HEK293 (cell line): ENCODE data around the gene DLG2.

Experiments used
- CTCF ChIA-PET: fragments of 350-600 bp; formaldehyde crosslinking; extraction: SDS; loops from one replicate; lab custom pipeline; 2021; ENCODE audit warnings: antibody characterized with exemption; lab: Yijun Ruan, JAX
- POLR2A ChIA-PET: fragments of 300-600 bp; formaldehyde crosslinking; extraction: SDS; loops from one replicate; lab custom pipeline; 2020; ENCODE audit warnings: antibody characterized with exemption, inconsistent platforms; lab: Yijun Ruan, JAX
- H3K27ac ChIP-seq: fragments of 200-500 bp; sonication (Bioruptor generic); 2 replicates; pipeline ENCODE4 v1.5.1; 2014; ENCODE audit warnings: low read depth, low read length, control low read depth, inconsistent platforms; ENCODE audit errors: extremely low read depth
- H3K36me3 ChIP-seq, 2 experiments: fragments of 200-500 bp in 1 of 2; sonication (Bioruptor generic) in 1 of 2; 1 replicate in 1 of 2; 2 replicates in 1 of 2; pipeline ENCODE4 v1.5.1; 2014 to 2017; ENCODE audit warnings: inconsistent platforms in 2 of 2, low read length in 2 of 2; ENCODE audit not compliant: control insufficient read depth in 2 of 2, insufficient read depth in 1 of 2
- H3K4me1 ChIP-seq: fragments of 200-500 bp; sonication (Bioruptor generic); 2 replicates; pipeline ENCODE4 v1.5.1; 2014; ENCODE audit warnings: mild to moderate bottlenecking, low read length, inconsistent platforms; ENCODE audit not compliant: control insufficient read depth, insufficient read depth
- H3K4me3 ChIP-seq: 2 replicates; pipeline ENCODE4 v1.5.1; 2011; ENCODE audit warnings: low read depth, mild to moderate bottlenecking, control low read depth, low read length, moderate library complexity
- H3K9me3 ChIP-seq: fragments of 200-500 bp; sonication (Bioruptor generic); 2 replicates; pipeline ENCODE4 v1.5.1; 2014; ENCODE audit warnings: low read depth, low read length, inconsistent platforms; ENCODE audit not compliant: control insufficient read depth, insufficient read depth
- GLI2 ChIP-seq: fragments of 450-650 bp; formaldehyde crosslinking; IDR thresholded peaks from 2 replicates; pipeline ENCODE4; 2017; ENCODE audit warnings: missing biosample characterization, missing genetic modification characterization, low read depth, borderline replicate concordance
- KLF16 ChIP-seq: fragments of 450-650 bp; formaldehyde crosslinking; IDR thresholded peaks from 2 replicates; pipeline ENCODE4 v1.5.1; 2017; ENCODE audit warnings: missing biosample characterization, missing genetic modification characterization
- MZF1 ChIP-seq: fragments of 450-650 bp; formaldehyde crosslinking; IDR thresholded peaks from 2 replicates; pipeline ENCODE4 v1.5.1; 2017; ENCODE audit warnings: missing biosample characterization, missing genetic modification characterization, borderline replicate concordance
- PBX3 ChIP-seq: sonication (generic); formaldehyde crosslinking; IDR thresholded peaks from 2 replicates; pipeline ENCODE4 v1.8.1; 2022; ENCODE audit warnings: mild to moderate bottlenecking, moderate library complexity, missing genetic modification reagents
- PRDM6 ChIP-seq: fragments of 450-650 bp; formaldehyde crosslinking; IDR thresholded peaks from 2 replicates; pipeline ENCODE4 v1.5.1; 2017; ENCODE audit warnings: missing biosample characterization, missing genetic modification characterization
- SP2 ChIP-seq: fragments of 450-650 bp; formaldehyde crosslinking; IDR thresholded peaks from 2 replicates; pipeline ENCODE4 v1.5.1; 2016; ENCODE audit warnings: missing biosample characterization, missing genetic modification characterization
- SP7 ChIP-seq: fragments of 450-650 bp; formaldehyde crosslinking; IDR thresholded peaks from 2 replicates; pipeline ENCODE4 v1.5.1; 2016; ENCODE audit warnings: missing biosample characterization, missing genetic modification characterization
- TCF7L2 ChIP-seq: IDR thresholded peaks from 2 replicates; pipeline ENCODE4 v1.6.1; 2011; ENCODE audit warnings: low read depth, mild to moderate bottlenecking, inconsistent platforms, low read length, moderate library complexity, borderline replicate concordance
- ZBTB17 ChIP-seq: fragments of 450-650 bp; formaldehyde crosslinking; IDR thresholded peaks from 2 replicates; pipeline ENCODE4 v1.5.1; 2016; ENCODE audit warnings: missing biosample characterization, missing genetic modification characterization
- ZBTB44 ChIP-seq: fragments of 450-650 bp; IDR thresholded peaks from 2 replicates; pipeline ENCODE4 v1.5.1; 2018; ENCODE audit warnings: missing biosample characterization, mild to moderate bottlenecking, missing genetic modification characterization
- ZNF10 ChIP-seq: fragments of 450-650 bp; formaldehyde crosslinking; IDR thresholded peaks from 2 replicates; pipeline ENCODE4 v1.5.1; 2017; ENCODE audit warnings: missing biosample characterization, missing genetic modification characterization
- ZNF221 ChIP-seq: fragments of 450-650 bp; formaldehyde crosslinking; IDR thresholded peaks from 2 replicates; pipeline ENCODE4 v1.5.1; 2017; ENCODE audit warnings: missing biosample characterization, missing genetic modification characterization, borderline replicate concordance
- ZNF223 ChIP-seq: fragments of 450-650 bp; formaldehyde crosslinking; IDR thresholded peaks from 2 replicates; pipeline ENCODE4 v1.5.1; 2016; ENCODE audit warnings: missing biosample characterization, missing genetic modification characterization
- ZNF24 ChIP-seq: fragments of 450-650 bp; formaldehyde crosslinking; IDR thresholded peaks from 2 replicates; pipeline ENCODE4 v1.5.1; 2016; ENCODE audit warnings: missing biosample characterization, missing genetic modification characterization
- ZNF311 ChIP-seq: fragments of 450-650 bp; formaldehyde crosslinking; IDR thresholded peaks from 2 replicates; pipeline ENCODE4 v1.5.1; 2017; ENCODE audit warnings: missing biosample characterization, missing genetic modification characterization, borderline replicate concordance
- ZNF324 ChIP-seq: fragments of 450-650 bp; formaldehyde crosslinking; IDR thresholded peaks from 2 replicates; pipeline ENCODE4 v1.5.1; 2016; ENCODE audit warnings: missing biosample characterization, missing genetic modification characterization
- ZNF335 ChIP-seq: fragments of 450-650 bp; formaldehyde crosslinking; conservative IDR thresholded peaks from 2 replicates; pipeline ENCODE4 v1.5.1; 2016; ENCODE audit warnings: missing biosample characterization, missing genetic modification characterization
- ZNF391 ChIP-seq: fragments of 450-650 bp; formaldehyde crosslinking; IDR thresholded peaks from 2 replicates; pipeline ENCODE4 v1.5.1; 2016; ENCODE audit warnings: low read depth, missing biosample characterization, missing genetic modification characterization, borderline replicate concordance
- ZNF449 ChIP-seq: fragments of 450-650 bp; formaldehyde crosslinking; IDR thresholded peaks from 2 replicates; pipeline ENCODE4 v1.5.1; 2017; ENCODE audit warnings: missing biosample characterization, mild to moderate bottlenecking, missing genetic modification characterization, moderate library complexity
- ZNF548 ChIP-seq: fragments of 450-650 bp; formaldehyde crosslinking; IDR thresholded peaks from 2 replicates; pipeline ENCODE4 v1.5.1; 2016; ENCODE audit warnings: missing biosample characterization, missing genetic modification characterization
- ZNF560 ChIP-seq: fragments of 450-650 bp; formaldehyde crosslinking; IDR thresholded peaks from 2 replicates; pipeline ENCODE4 v1.5.1; 2017; ENCODE audit warnings: missing biosample characterization, missing genetic modification characterization, borderline replicate concordance
- ZNF571 ChIP-seq: fragments of 450-650 bp; formaldehyde crosslinking; IDR thresholded peaks from 2 replicates; pipeline ENCODE4 v1.5.0; 2017; ENCODE audit warnings: missing biosample characterization, missing genetic modification characterization
- ZNF585B ChIP-seq: fragments of 450-650 bp; formaldehyde crosslinking; IDR thresholded peaks from 2 replicates; pipeline ENCODE4 v1.5.1; 2016; ENCODE audit warnings: missing biosample characterization, missing genetic modification characterization
- ZNF596 ChIP-seq: fragments of 450-650 bp; IDR thresholded peaks from 2 replicates; pipeline ENCODE4 v1.5.0; 2018; ENCODE audit warnings: missing biosample characterization, mild to moderate bottlenecking, missing genetic modification characterization, moderate library complexity
- ZNF660 ChIP-seq: fragments of 450-650 bp; IDR thresholded peaks from 2 replicates; pipeline ENCODE4 v1.5.1; 2018; ENCODE audit warnings: missing biosample characterization, mild to moderate bottlenecking, missing genetic modification characterization
- ZNF76 ChIP-seq: fragments of 450-650 bp; formaldehyde crosslinking; IDR thresholded peaks from 2 replicates; pipeline ENCODE4; 2016; ENCODE audit warnings: low read depth, missing biosample characterization, missing genetic modification characterization, borderline replicate concordance
- ZSCAN18 ChIP-seq: fragments of 450-650 bp; formaldehyde crosslinking; IDR thresholded peaks from 2 replicates; pipeline ENCODE4 v1.5.1; 2016; ENCODE audit warnings: missing biosample characterization, missing genetic modification characterization
- ZSCAN30 ChIP-seq: fragments of 450-650 bp; IDR thresholded peaks from 2 replicates; pipeline ENCODE4 v1.5.1; 2018; ENCODE audit warnings: missing biosample characterization, mild to moderate bottlenecking, missing genetic modification characterization, moderate library complexity

The DLG2 gene

GRCh38 chr11:85643191-85643614 is 16.1 kb upstream of the DLG2 start (continued):
- TF ChIP-seq ZNF223 (tag by site-specific recombination): no peak
- peak; percentile 47; the same call in 1 of the 2 replicates for TF ChIP-seq ZBTB44 (tag by site-specific recombination)
- peak; percentile 61 for TF ChIP-seq ZNF335 (tag by site-specific recombination)
- no peak for TF ChIP-seq KLF16
- TF ChIP-seq ZNF548: no peak
- peak; percentile 43 for TF ChIP-seq PRDM6 (tag by site-specific recombination)
- TF ChIP-seq MZF1 (tag by site-specific recombination): peak; percentile 79; the same call in 1 of the 2 replicates

- H3K36me3 ChIP-seq: peaks cover 9 to 52% of the 10 kb centered on the region in 2 experiments; a peak in 2 of 3 replicates
- no peak overlapping the region for H3K27ac ChIP-seq
- ChIA-PET POLR2A (interaction anchor here (1.4 to 3.7 kb wide), 2 partner anchors 13 to 17 kb away, joined by 3 to 24 read pairs; partner anchors contain the start of gene TMEM126A), CTCF (no interaction called here)
- no peaks in the 10 kb centered on the region for H3K4me1 ChIP-seq
- no peak overlapping the region for H3K4me3 ChIP-seq
- H3K9me3 ChIP-seq: no peaks in the 10 kb centered on the region
- no peak for TF ChIP-seq ZNF311
- no peak for TF ChIP-seq ZNF596
- TF ChIP-seq ZNF571: no peak
- TF ChIP-seq SP7 (tag by site-specific recombination): no peak
- TF ChIP-seq ZSCAN30: no peak
- no peak for TF ChIP-seq ZNF24
- TF ChIP-seq ZBTB17 (tag by site-specific recombination): no peak
These were observed 7.6 kb upstream of the DLG2 start for GRCh38 chr11:85634747-85635146.

GRCh38 chr11:85628771-85629341 is 1.7 kb upstream of the DLG2 start:
- Histone ChIP-seq H3K36me3 (peaks cover 3 to 16% of the 10 kb centered on the region in 2 experiments; a peak in 2 of 3 replicates), H3K4me1 (no peaks in the 10 kb centered on the region; the same call in 1 of the 2 replicates), H3K4me3 (peak overlapping the region; percentile 79), H3K27ac (no peak overlapping the region), H3K9me3 (no peaks in the 10 kb centered on the region)
- POLR2A ChIA-PET: interaction anchor here (0.6 to 2.6 kb wide), 13 partner anchors 12 to 440 kb away, joined by 3 to 48 read pairs (median 4); partner anchors contain the start of genes CCDC83, CCDC89, CREBZF and PICALM
- CTCF ChIA-PET: no interaction called here
- TF ChIP-seq ZSCAN18 (tag by site-specific recombination) (no peak), ZNF660 (tag by site-specific recombination) (no peak), ZNF449 (tag by site-specific recombination) (no peak), ZNF324 (tag by site-specific recombination) (no peak), GLI2 (no peak), ZNF221 (tag by site-specific recombination) (no peak), ZNF10 (no peak), ZNF391 (tag by site-specific recombination) (no peak), ZNF560 (tag by site-specific recombination) (no peak), ZNF76 (no peak), ZNF585B (tag by site-specific recombination) (no peak), PBX3 (CRISPR knock-in tag) (no peak), SP2 (tag by site-specific recombination) (no peak), TCF7L2 (no peak)
